GM19468 (cell line): ENCODE data around the gene RHOB.

Experiments
- ATAC-seq: cut with Tn5 transposase; IDR thresholded peaks from one replicate; pipeline ENCODE4 v1.9.1; 2021; ENCODE audit warnings: mild to moderate bottlenecking, moderate library complexity, moderate number of reproducible peaks; ENCODE audit not compliant: unreplicated experiment; ENCODE audit errors: extremely low read depth

RHOB gene

GRCh38 chr2:20471902-20472559, 25.2 kb downstream of the RHOB start:
- ATAC-seq = no peak

GRCh38 chr2:20472569-20472968, 25.7 kb downstream of the RHOB start:
- ATAC-seq = no peak

- ATAC-seq = no peak
Measured at GRCh38 chr2:20473128-20473527, 26.3 kb downstream of the RHOB start.

- ATAC-seq = no peak
Measured at GRCh38 chr2:20474757-20475566, 28.1 kb downstream of the RHOB start.

GRCh38 chr2:20475567-20475952, 28.7 kb downstream of the RHOB start:
- ATAC-seq = no peak

- no peak for ATAC-seq
Measured at GRCh38 chr2:20476481-20476880, 29.6 kb downstream of the RHOB start.

GRCh38 chr2:20476950-20477349, 30.1 kb downstream of the RHOB start:
- ATAC-seq = no peak

GRCh38 chr2:20478961-20479360, 32.1 kb downstream of the RHOB start:
- no peak for ATAC-seq

- no peak for ATAC-seq
Measured at GRCh38 chr2:20479835-20480234, 33.0 kb downstream of the RHOB start.

- ATAC-seq = no peak
Measured at GRCh38 chr2:20480913-20481312, 34.0 kb downstream of the RHOB start.

GRCh38 chr2:20481798-20482405, 35.0 kb downstream of the RHOB start:
- ATAC-seq = no peak

GRCh38 chr2:20482725-20483124, 35.9 kb downstream of the RHOB start:
- ATAC-seq = no peak

- no peak for ATAC-seq
Measured at GRCh38 chr2:20483194-20483895, 36.5 kb downstream of the RHOB start.

- no peak for ATAC-seq
Measured at GRCh38 chr2:20484034-20484617, 37.3 kb downstream of the RHOB start.

GRCh38 chr2:20484810-20485611, 38.1 kb downstream of the RHOB start:
- no peak for ATAC-seq

- ATAC-seq = no peak
Measured at GRCh38 chr2:20485612-20486388, 38.9 kb downstream of the RHOB start.

- no peak for ATAC-seq
Measured at GRCh38 chr2:20486571-20486970, 39.7 kb downstream of the RHOB start.

GRCh38 chr2:20487030-20487391, 40.1 kb downstream of the RHOB start:
- ATAC-seq = no peak
